ENCODE measurements around the gene CDH23. TPM values are rescaled to one million over a fixed set of nuclear protein-coding genes. Genes with fewer than 3 reads are reported as not detected.

The CDH23 gene
- total and polyA plus RNA-seq, 9 of the 15 experiments (the other 6 are each of a cell fraction or from before 2014, with no cell fraction given), result 0.18 to 1.2 (median 0.47) TPM

DNA sequence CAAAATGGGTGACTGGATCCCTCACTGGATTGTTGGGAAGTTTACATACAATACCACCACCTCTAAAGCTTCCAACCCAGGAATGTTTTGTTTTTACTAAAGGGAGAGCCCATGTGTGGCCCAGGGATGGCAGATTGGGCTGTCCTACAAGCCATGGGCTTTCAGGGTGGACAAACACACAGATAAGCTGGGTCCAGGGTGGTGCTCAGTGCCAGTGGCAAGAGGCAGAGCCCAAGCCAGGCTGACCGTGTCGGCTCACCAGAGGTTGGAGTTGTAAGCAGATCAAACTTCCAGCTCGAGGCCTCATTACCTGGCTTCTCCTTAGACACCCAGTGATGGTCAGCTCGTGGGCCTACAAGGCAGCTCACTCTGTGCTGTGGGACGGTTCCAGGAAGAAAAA lies 52.3 kb downstream of the CDH23 start (continued):
- TF ChIP-seq RBM22 (IDR thresholded peaks at IDR 0.05; ENCODE audit: low read depth, low read length, poor library complexity, severe bottlenecking) (no peak), ZNF778 (CRISPR knock-in tag; IDR thresholded peaks at IDR 0.05) (no peak), XRCC5 (IDR thresholded peaks at IDR 0.05; ENCODE audit: low read depth, low read length) (no peak), CHD4 (IDR thresholded peaks at IDR 0.05; ENCODE audit: insufficient read depth, insufficient replicate concordance, low read depth, low read length, poor library complexity, severe bottlenecking) (no peak), KLF10 (CRISPR knock-in tag; IDR thresholded peaks at IDR 0.05) (no peak), ZNF197 (CRISPR knock-in tag; IDR thresholded peaks at IDR 0.05; ENCODE audit: low read depth) (no peak), SMAD4 (CRISPR knock-in tag; conservative IDR thresholded peaks at IDR 0.05) (no peak)
- TF ChIP-seq, protein P1, sequence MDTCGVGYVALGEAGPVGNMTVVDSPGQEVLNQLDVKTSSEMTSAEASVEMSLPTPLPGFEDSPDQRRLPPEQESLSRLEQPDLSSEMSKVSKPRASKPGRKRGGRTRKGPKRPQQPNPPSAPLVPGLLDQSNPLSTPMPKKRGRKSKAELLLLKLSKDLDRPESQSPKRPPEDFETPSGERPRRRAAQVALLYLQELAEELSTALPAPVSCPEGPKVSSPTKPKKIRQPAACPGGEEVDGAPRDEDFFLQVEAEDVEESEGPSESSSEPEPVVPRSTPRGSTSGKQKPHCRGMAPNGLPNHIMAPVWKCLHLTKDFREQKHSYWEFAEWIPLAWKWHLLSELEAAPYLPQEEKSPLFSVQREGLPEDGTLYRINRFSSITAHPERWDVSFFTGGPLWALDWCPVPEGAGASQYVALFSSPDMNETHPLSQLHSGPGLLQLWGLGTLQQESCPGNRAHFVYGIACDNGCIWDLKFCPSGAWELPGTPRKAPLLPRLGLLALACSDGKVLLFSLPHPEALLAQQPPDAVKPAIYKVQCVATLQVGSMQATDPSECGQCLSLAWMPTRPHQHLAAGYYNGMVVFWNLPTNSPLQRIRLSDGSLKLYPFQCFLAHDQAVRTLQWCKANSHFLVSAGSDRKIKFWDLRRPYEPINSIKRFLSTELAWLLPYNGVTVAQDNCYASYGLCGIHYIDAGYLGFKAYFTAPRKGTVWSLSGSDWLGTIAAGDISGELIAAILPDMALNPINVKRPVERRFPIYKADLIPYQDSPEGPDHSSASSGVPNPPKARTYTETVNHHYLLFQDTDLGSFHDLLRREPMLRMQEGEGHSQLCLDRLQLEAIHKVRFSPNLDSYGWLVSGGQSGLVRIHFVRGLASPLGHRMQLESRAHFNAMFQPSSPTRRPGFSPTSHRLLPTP (IDR thresholded peaks at IDR 0.05; ENCODE audit: borderline replicate concordance, extremely low read depth, insufficient read length), result no peak
- TF ChIP-seq, protein P2, sequence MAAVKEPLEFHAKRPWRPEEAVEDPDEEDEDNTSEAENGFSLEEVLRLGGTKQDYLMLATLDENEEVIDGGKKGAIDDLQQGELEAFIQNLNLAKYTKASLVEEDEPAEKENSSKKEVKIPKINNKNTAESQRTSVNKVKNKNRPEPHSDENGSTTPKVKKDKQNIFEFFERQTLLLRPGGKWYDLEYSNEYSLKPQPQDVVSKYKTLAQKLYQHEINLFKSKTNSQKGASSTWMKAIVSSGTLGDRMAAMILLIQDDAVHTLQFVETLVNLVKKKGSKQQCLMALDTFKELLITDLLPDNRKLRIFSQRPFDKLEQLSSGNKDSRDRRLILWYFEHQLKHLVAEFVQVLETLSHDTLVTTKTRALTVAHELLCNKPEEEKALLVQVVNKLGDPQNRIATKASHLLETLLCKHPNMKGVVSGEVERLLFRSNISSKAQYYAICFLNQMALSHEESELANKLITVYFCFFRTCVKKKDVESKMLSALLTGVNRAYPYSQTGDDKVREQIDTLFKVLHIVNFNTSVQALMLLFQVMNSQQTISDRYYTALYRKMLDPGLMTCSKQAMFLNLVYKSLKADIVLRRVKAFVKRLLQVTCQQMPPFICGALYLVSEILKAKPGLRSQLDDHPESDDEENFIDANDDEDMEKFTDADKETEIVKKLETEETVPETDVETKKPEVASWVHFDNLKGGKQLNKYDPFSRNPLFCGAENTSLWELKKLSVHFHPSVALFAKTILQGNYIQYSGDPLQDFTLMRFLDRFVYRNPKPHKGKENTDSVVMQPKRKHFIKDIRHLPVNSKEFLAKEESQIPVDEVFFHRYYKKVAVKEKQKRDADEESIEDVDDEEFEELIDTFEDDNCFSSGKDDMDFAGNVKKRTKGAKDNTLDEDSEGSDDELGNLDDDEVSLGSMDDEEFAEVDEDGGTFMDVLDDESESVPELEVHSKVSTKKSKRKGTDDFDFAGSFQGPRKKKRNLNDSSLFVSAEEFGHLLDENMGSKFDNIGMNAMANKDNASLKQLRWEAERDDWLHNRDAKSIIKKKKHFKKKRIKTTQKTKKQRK (IDR thresholded peaks at IDR 0.05; ENCODE audit: borderline replicate concordance, low read depth, low read length), result no peak
